Vagina (tissue), 2 donors: Measurements from ENCODE around the gene LGALS7B.

Experiments used
- CTCF ChIP-seq, 3 experiments: fragments of 450-650 bp in 2 of 3; fragments of 200-600 bp in 1 of 3; sonication (generic) in 1 of 3; IDR thresholded peaks; one replicate each; pipeline ENCODE4 v1.5.1; 2017 to 2019; ENCODE audit warnings: antibody characterized with exemption in 3 of 3, mild to moderate bottlenecking in 2 of 3, moderate library complexity in 2 of 3
- POLR2A ChIP-seq, 2 donors: fragments of 450-650 bp; IDR thresholded peaks; one replicate each; pipeline ENCODE4 v1.6.1; 2017; ENCODE audit warnings: antibody characterized with exemption in 2 of 2, mild to moderate bottlenecking in 2 of 2, moderate library complexity in 2 of 2
- POLR2AphosphoS5 ChIP-seq, 2 donors: sonication (generic); formaldehyde crosslinking; IDR thresholded peaks; one replicate each; pipeline ENCODE4 v1.9.0; 2017; ENCODE audit warnings: antibody characterized with exemption in 2 of 2, mild to moderate bottlenecking in 2 of 2, low read depth in 1 of 2; ENCODE audit not compliant: insufficient read depth in 1 of 2

DNA sequence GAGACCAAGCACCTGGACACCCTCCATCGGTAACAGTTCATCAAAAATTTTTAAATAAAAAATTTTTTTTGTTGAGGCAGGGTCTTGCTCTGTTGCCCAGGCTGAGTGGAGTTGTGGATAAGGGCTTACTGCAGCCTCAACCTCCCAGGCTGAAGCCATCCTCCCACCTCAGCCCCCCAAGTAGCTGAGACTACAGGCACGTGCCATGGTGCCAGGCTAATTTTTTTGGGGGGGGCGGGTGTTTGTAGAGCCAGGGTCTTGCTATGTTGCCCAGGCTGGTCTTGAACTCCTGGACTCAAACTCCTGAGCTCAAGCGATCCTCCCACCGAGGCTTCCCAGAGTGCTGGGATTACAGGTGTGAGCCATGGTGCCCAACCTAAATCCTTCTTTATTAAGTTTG lies 4.7 kb downstream of the LGALS7B start:
- TF ChIP-seq CTCF (IDR thresholded peaks at IDR 0.05) (no peak), POLR2A (IDR thresholded peaks at IDR 0.05) (no peak), POLR2AphosphoS5 (IDR thresholded peaks at IDR 0.05; ENCODE audit: insufficient read depth in 1 of 2, low read depth in 1 of 2) (no peak)
